Mucosa of rectum (tissue), 2 donors: ENCODE results near the gene WFS1.

Experiments
- H3K27ac ChIP-seq, 2 donors: one replicate each; pipeline ENCODE4 v1.7.0; 2013; ENCODE audit warnings: inconsistent platforms in 2 of 2, low read depth in 2 of 2, low read length in 2 of 2
- H3K27me3 ChIP-seq, 2 donors: one replicate each; pipeline ENCODE4 v1.7.0; 2013; ENCODE audit warnings: low read length in 2 of 2; ENCODE audit not compliant: control insufficient read depth in 2 of 2, insufficient read depth in 2 of 2
- H3K36me3 ChIP-seq, 2 donors: one replicate each; pipeline ENCODE4 v1.7.0; 2013; ENCODE audit warnings: low read length in 2 of 2; ENCODE audit not compliant: control insufficient read depth in 2 of 2, insufficient read depth in 2 of 2
- H3K4me1 ChIP-seq, 2 donors: one replicate each; pipeline ENCODE4 v1.7.0; 2013; ENCODE audit warnings: low read length in 2 of 2, mild to moderate bottlenecking in 1 of 2; ENCODE audit not compliant: control insufficient read depth in 2 of 2, insufficient read depth in 2 of 2
- H3K4me3 ChIP-seq, 2 donors: one replicate each; pipeline ENCODE4 v1.7.0; 2013; ENCODE audit warnings: low read length in 2 of 2
- H3K9ac ChIP-seq, 2 donors: one replicate each; pipeline ENCODE4 v1.7.0; 2013; ENCODE audit warnings: low read length in 2 of 2, low read depth in 1 of 2, mild to moderate bottlenecking in 1 of 2
- H3K9me3 ChIP-seq, 2 donors: one replicate each; pipeline ENCODE4 v1.7.0; 2013; ENCODE audit warnings: low read length in 2 of 2; ENCODE audit not compliant: control insufficient read depth in 2 of 2
- donor health status: healthy.
- donor health status: Normal muscosa, but diverticular disease.

Gene WFS1

GRCh38 chr4:6271701-6272465 lies 2.2 kb downstream of the WFS1 start:
- Histone ChIP-seq H3K4me3 (peak overlapping the region in 1 of 2 donors; percentile 7), H3K9me3 (no peaks in the 10 kb centered on the region), H3K27ac (peak overlapping the region; percentile 17 to 43), H3K27me3 (peaks cover 0 to 1% of the 10 kb centered on the region in 2 donors), H3K36me3 (no peaks in the 10 kb centered on the region), H3K9ac (peak overlapping the region; percentile 10 to 24), H3K4me1 (peaks cover 23 to 24% of the 10 kb centered on the region in 2 donors)

DNA sequence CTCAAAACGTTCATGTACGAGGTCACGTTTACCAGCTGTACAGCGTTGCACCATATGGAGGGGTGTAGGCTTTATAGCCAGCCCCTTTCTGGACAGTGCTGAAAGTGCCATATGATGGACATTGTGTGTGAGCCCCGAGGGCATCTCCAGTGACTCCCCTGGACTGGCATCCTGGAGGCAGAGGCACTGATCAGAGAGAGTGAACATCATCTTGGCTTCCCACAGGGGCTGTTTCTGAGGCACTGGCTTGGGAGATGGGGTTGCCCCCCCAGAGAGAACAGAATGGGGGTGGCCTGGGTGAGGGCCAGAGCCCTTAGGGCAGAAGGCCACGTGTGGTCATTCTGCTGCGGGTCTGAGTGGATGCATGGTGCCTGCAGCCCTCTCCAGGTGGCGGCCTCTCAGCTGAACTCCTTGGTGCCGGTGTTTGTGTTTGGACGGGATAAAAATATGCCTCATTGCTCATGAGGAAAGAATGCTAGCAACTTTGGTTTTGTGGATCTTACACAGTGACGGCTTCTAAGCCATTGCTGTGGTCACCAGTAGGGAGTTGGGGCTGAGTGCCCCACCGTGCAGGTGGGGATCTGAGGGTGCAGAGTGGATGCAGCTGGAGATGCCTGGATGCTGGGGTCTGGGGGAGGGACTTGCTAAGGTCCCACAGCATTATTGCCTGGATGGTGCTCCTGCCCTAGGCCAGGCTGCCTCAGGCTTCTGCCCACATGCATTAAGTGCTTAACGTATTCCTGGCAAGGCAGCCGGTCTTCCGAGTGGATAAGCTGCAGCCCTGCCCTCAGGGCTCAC lies 3.4 kb downstream of the WFS1 start:
- Histone ChIP-seq H3K4me1 (peaks cover 26 to 27% of the 10 kb centered on the region in 2 donors), H3K27me3 (peaks cover 0 to 1% of the 10 kb centered on the region in 2 donors), H3K27ac (peak overlapping the region; percentile 9 to 26), H3K9me3 (no peaks in the 10 kb centered on the region), H3K9ac (no peak overlapping the region), H3K4me3 (no peak overlapping the region), H3K36me3 (no peaks in the 10 kb centered on the region)

DNA sequence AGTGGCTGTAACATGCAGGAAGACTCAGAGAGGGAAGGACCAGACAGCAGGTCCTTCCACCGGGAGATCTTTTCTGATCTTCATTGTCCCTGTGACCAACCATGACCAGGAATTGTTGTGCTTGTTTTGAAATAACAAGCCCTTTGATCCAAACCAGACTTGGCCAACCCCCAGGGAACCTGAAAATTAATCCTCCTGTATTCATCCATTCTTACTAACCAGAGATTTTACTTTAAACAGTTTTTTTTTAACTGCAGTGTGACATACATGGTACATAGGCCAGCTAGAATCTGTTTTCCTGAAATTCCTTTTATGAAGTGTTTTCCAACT lies 4.0 kb downstream of the WFS1 start:
- Histone ChIP-seq H3K36me3 (no peaks in the 10 kb centered on the region), H3K27me3 (peaks cover 0 to 1% of the 10 kb centered on the region in 2 donors), H3K9me3 (no peaks in the 10 kb centered on the region), H3K27ac (peak overlapping the region; percentile 9 to 17), H3K9ac (no peak overlapping the region), H3K4me1 (peaks cover 31 to 32% of the 10 kb centered on the region in 2 donors), H3K4me3 (no peak overlapping the region)

- Histone ChIP-seq H3K4me3 (no peak overlapping the region), H3K4me1 (peaks cover 32 to 33% of the 10 kb centered on the region in 2 donors), H3K9me3 (no peaks in the 10 kb centered on the region), H3K27ac (peak overlapping the region in 1 of 2 donors; percentile 29), H3K36me3 (no peaks in the 10 kb centered on the region), H3K9ac (no peak overlapping the region), H3K27me3 (peaks cover 0 to 1% of the 10 kb centered on the region in 2 donors)
These were observed 5.7 kb downstream of the WFS1 start for GRCh38 chr4:6275351-6275750.

DNA sequence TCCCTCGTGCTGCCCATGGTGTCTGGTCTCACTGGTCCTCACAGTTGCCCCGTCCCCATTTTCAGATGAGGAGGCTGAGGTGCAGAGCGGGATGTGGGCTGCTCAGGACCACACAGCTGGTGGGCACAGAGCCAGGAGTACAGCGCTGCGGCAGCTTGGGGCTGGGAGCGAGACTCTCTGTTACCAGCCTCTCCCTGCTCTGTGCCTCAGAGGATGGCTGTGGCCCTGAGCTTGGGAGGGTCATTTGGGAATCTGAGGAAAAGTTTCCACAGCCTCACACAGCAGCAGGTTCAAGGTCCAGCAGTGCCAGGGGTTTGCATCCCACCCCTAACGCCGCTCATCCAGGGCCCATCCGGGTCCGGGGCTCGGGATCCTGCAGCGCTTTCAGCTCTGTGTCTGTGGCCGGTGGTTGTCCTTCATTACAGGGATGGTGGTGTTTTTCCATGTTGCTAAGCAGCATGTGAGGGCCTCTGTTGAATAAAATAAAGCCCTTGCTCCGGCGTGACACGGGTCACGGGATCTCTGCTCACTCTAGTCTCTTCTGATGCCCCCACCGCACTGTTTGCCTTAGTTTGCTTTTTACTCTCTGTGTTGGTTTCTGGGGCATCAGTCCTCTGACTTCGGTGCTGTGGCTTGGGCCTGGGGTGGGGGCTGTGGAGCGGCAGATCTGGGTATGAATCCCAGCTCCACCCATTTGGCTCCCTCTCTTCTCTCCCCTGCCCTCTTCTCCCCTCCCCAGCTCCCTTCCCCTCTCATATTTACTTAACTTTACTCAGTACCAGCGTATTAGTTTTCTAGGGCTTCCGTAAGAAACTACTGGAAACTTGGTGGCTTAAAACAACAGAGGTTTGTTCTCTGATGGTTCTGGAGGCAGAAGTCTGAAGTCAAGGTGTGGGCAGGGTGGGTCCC lies 6.5 kb downstream of the WFS1 start:
- Histone ChIP-seq H3K9ac (peak overlapping the region in 1 of 2 donors; percentile 16), H3K27me3 (peaks cover 0 to 1% of the 10 kb centered on the region in 2 donors), H3K9me3 (no peaks in the 10 kb centered on the region), H3K4me3 (no peak overlapping the region), H3K27ac (peak overlapping the region in 1 of 2 donors; percentile 29), H3K36me3 (no peaks in the 10 kb centered on the region), H3K4me1 (peaks cover 25 to 29% of the 10 kb centered on the region in 2 donors)

DNA sequence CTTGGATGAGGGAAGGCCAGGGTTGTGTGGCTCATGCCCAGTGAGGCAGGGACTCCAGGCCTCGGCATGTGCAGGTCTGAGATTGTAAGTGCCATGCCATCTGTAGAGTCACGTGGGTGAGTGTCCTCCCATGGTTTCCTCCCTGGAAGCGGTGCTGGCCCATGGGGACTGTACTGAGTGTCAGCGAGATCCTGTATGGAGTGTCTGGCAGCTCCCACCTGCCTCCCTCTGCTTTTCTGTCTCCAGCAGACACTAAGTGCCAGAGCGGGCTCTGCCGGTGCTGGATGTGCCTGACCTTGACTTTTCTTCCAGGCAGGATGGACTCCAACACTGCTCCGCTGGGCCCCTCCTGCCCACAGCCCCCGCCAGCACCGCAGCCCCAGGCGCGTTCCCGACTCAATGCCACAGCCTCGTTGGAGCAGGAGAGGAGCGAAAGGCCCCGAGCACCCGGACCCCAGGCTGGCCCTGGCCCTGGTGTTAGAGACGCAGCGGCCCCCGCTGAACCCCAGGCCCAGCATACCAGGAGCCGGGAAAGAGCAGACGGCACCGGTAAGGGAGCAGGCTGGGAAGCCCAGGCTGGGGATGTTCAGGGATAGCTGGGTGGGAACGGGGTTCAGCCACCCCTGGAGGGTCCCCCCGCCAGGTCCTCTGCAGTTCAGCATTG lies 7.6 kb downstream of the WFS1 start:
- Histone ChIP-seq H3K4me1 (peaks cover 16 to 25% of the 10 kb centered on the region in 2 donors), H3K9ac (no peak overlapping the region), H3K9me3 (no peaks in the 10 kb centered on the region), H3K36me3 (no peaks in the 10 kb centered on the region), H3K27ac (peak overlapping the region in 1 of 2 donors; percentile 29), H3K27me3 (no peaks in the 10 kb centered on the region), H3K4me3 (no peak overlapping the region)

- Histone ChIP-seq H3K27me3 (no peaks in the 10 kb centered on the region), H3K27ac (peak overlapping the region; percentile 35 to 53), H3K36me3 (no peaks in the 10 kb centered on the region), H3K9ac (peak overlapping the region in 1 of 2 donors; percentile 2), H3K4me1 (peaks cover 16 to 25% of the 10 kb centered on the region in 2 donors), H3K9me3 (no peaks in the 10 kb centered on the region), H3K4me3 (no peak overlapping the region)
These were observed 8.5 kb downstream of the WFS1 start for GRCh38 chr4:6277935-6278800.

- Histone ChIP-seq H3K27me3 (no peaks in the 10 kb centered on the region), H3K36me3 (no peaks in the 10 kb centered on the region), H3K4me1 (peaks cover 16 to 25% of the 10 kb centered on the region in 2 donors), H3K27ac (peak overlapping the region in 1 of 2 donors; percentile 35), H3K9ac (no peak overlapping the region), H3K9me3 (no peaks in the 10 kb centered on the region), H3K4me3 (no peak overlapping the region)
These were observed 9.1 kb downstream of the WFS1 start for GRCh38 chr4:6278801-6279197.
